ENCODE measurements around the gene OS9. TPM values are rescaled to one million over a fixed set of nuclear protein-coding genes. Genes with fewer than 3 reads are reported as not detected.
"Not testable (repeated sequence)": the region's sequence is repeated elsewhere in the genome, so short reads cannot be mapped to it uniquely, and the experiment has no call there.

Gene OS9
- total RNA-seq, 2 experiments from 2014 or later: 100 to 107 TPM

DNA sequence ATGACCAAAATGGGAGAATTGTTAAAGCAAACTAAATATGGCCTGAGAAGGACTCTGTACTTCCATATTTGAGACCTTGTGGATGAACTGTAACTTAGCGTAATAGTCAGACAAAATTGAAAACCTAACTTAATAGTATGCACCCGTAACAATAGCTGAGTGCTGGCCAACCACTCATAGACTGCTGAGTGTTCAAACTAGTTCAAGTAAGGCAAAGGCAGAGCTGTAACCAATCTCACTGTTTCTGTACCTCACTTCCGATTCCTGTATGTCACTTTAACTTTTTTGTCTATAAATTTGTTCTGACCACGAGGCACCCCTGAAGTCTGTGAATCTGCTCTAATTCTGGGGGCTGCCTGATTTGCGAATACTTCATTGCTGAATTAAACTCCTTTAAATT, 27.0 kb upstream of the OS9 start:
- CTCF ChIA-PET: no interaction called here
- H3K27ac Mint-ChIP-seq: no peak overlapping the region
- POLR2A ChIA-PET: no interaction called here
- no peak overlapping the region for H3K4me3 Mint-ChIP-seq
- ATAC-seq (no peak), DNase-seq (no peak)
- H3K36me3 Mint-ChIP-seq (ENCODE audit: low read depth): no peaks in the 10 kb centered on the region
- no peaks in the 10 kb centered on the region for H3K9me3 Mint-ChIP-seq (ENCODE audit: insufficient read depth)
- H3K27me3 Mint-ChIP-seq (ENCODE audit: low read depth): peaks cover 2% of the 10 kb centered on the region
- no peaks in the 10 kb centered on the region for H3K4me1 Mint-ChIP-seq (ENCODE audit: low read depth)

DNA sequence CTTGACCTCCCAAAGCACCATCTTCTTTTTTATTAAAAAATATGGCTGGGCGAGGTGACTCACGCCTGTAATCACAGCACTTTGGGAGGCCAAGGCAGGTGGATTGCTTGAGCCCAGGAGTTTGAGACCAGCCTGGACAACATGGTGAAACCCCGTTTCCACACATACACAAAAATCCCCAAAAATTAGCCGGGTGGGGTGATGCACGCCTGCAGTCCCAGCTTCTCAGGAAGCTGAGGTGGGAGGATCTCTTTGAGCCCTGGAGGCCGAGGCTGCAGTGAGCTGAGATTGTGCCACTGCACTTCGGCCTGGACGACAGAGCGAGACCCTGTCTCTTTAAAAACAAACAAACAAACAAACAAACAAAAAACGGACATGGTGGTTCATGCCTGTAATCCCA, 24.2 kb upstream of the OS9 start:
- H3K36me3 Mint-ChIP-seq (ENCODE audit: low read depth); H3K4me1 Mint-ChIP-seq (ENCODE audit: low read depth); POLR2A ChIA-PET; H3K27ac Mint-ChIP-seq; ATAC-seq; CTCF ChIA-PET; H3K9me3 Mint-ChIP-seq (ENCODE audit: insufficient read depth); DNase-seq; H3K4me3 Mint-ChIP-seq; H3K27me3 Mint-ChIP-seq (ENCODE audit: low read depth): not testable (repeated sequence)

DNA sequence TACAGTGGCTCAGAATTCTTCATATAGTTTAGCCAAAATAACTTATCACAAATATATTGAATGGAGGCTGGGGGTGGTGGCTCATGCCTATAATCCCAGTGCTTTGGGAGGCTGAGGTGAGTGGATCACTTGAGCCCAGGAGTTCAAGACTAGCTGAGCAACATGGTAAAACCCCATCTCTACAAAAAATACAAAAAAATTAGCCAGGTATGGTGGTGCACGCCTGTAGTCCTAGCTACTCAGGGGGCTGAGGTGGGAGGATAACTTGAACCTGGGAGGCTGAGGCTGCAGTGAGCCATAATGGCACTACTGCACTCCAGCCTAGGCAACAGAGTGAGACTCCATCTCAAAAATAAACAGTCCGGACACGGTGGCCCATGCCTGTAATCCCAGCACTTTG, 22.1 kb upstream of the OS9 start:
- CTCF ChIA-PET; POLR2A ChIA-PET; ATAC-seq; H3K4me3 Mint-ChIP-seq; H3K9me3 Mint-ChIP-seq (ENCODE audit: insufficient read depth); H3K27me3 Mint-ChIP-seq (ENCODE audit: low read depth); H3K36me3 Mint-ChIP-seq (ENCODE audit: low read depth); H3K4me1 Mint-ChIP-seq (ENCODE audit: low read depth); H3K27ac Mint-ChIP-seq; DNase-seq: not testable (repeated sequence)

DNA sequence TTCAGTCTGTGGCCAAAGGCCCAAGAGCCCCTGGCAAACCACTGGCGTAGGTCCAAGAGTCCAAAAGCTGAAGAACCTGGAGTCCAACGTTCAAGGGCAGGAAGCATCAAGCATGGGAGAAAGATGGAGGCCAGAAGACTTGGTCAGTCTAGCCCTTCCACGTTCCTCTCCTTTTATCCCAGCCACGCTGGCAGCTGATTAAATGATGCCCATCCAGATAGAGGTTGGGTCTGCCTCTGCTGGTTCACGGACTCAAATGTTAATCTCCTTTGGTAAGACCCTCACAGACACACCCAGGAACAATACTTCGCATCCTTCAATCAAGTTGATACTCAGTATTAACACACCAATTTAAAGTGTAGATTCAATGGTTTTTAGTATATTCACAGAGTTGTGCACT, 21.1 kb upstream of the OS9 start:
- Mint-ChIP-seq H3K27me3 (ENCODE audit: low read depth) (peaks cover 12% of the 10 kb centered on the region), H3K27ac (no peak overlapping the region), H3K4me1 (ENCODE audit: low read depth) (no peaks in the 10 kb centered on the region), H3K36me3 (ENCODE audit: low read depth) (no peaks in the 10 kb centered on the region), H3K4me3 (no peak overlapping the region), H3K9me3 (ENCODE audit: insufficient read depth) (no peaks in the 10 kb centered on the region)
- ATAC-seq: no peak
- POLR2A ChIA-PET: no interaction called here
- no peak for DNase-seq
- CTCF ChIA-PET: no interaction called here

DNA sequence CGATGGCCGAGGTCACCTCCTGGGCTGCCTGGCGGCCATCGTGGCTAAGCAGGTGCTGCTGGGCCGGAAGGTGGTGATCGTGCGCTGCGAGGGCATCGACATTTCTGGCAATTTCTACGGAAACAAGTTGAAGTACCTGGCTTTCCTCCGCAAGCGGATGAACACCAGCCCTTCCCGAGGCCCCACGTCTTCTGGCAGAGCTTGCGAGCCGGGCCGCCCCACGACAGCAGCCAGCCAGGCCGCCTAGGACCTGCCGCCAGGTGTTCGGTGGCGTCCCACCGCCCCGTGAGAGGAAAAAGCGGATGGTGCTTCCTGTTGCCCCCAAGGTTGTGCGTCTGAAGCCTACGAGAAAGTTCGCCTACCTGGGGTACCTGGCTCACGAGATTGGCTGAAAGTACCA, 19.2 kb upstream of the OS9 start:
- H3K36me3 Mint-ChIP-seq (ENCODE audit: low read depth): no peaks in the 10 kb centered on the region
- POLR2A ChIA-PET: no interaction called here
- H3K4me3 Mint-ChIP-seq: no peak overlapping the region
- no peak for ATAC-seq
- H3K27me3 Mint-ChIP-seq (ENCODE audit: low read depth): peaks cover 16% of the 10 kb centered on the region
- no peak overlapping the region for H3K27ac Mint-ChIP-seq
- no peaks in the 10 kb centered on the region for H3K9me3 Mint-ChIP-seq (ENCODE audit: insufficient read depth)
- CTCF ChIA-PET: no interaction called here
- no peaks in the 10 kb centered on the region for H3K4me1 Mint-ChIP-seq (ENCODE audit: low read depth)
- no peak for DNase-seq

DNA sequence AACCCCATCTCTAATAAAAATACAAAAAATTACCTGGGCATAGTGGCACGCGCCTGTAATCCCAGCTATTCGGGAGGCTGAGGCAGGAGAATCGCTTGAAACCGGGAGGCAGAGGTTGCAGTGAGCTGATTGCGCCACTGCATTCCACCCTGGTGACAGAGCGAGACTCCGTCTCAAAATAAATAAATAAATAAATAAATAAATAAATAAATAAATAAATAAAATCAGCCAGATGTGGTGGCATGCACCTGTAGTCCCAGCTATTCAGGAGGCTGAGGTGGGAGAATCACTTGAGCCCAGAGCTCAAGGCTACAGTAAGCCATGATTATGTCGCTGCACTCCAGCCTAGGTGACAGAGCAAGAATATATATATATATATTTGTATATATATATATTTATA, 16.0 kb upstream of the OS9 start:
- H3K27ac Mint-ChIP-seq; H3K9me3 Mint-ChIP-seq (ENCODE audit: insufficient read depth); H3K4me3 Mint-ChIP-seq; POLR2A ChIA-PET; H3K36me3 Mint-ChIP-seq (ENCODE audit: low read depth); ATAC-seq; DNase-seq; H3K4me1 Mint-ChIP-seq (ENCODE audit: low read depth); CTCF ChIA-PET: not testable (repeated sequence)
- peaks cover 18% of the 10 kb centered on the region for H3K27me3 Mint-ChIP-seq (ENCODE audit: low read depth)

DNA sequence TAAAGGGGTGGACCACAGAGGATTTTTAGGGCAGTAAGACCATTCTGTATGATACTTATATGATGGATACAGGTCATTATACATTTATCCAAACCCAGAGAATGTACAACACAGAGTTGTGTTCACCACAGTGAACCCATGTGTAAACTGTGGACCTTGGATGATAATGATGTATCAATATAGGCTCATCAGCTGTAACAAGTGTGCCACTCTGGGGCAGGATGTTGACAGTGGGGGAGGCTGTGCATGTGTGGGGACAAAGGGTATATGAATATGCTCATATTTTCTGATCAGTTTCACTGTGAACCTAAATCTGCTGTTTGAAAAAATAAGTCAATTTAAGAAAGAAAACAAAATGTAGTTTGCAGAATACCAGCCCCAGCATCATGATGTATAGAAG, 14.2 kb upstream of the OS9 start:
- DNase-seq (no peak), ATAC-seq (no peak)
- Mint-ChIP-seq H3K9me3 (ENCODE audit: insufficient read depth) (no peaks in the 10 kb centered on the region), H3K36me3 (ENCODE audit: low read depth) (no peaks in the 10 kb centered on the region), H3K27me3 (ENCODE audit: low read depth) (peaks cover 23% of the 10 kb centered on the region), H3K4me3 (no peak overlapping the region), H3K4me1 (ENCODE audit: low read depth) (no peaks in the 10 kb centered on the region), H3K27ac (no peak overlapping the region)
- POLR2A ChIA-PET: no interaction called here
- CTCF ChIA-PET: interaction anchor here (1.1 kb wide), 1 partner anchor 13 kb away, joined by 3 read pairs; no protein-coding TSS in a partner anchor

DNA sequence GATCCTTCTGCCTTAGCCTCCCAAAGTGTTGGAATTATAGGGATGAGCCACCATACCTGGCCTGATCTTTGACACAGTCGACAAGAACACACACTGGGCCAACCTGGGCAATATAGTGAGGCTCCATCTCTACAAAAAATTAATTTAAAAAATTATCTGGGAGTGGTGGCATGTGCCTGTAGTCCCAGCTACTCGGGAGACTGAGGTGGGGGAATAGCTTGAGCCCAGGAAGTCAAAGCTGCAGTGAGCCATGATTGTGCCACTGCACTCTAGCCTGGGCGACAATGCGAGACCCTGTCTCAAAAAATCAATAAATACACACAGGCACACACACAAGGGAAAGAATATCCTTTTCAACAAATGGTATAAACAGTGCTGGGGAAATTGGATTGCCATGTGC, 6.1 kb upstream of the OS9 start:
- H3K4me1 Mint-ChIP-seq (ENCODE audit: low read depth): no peaks in the 10 kb centered on the region
- no peaks in the 10 kb centered on the region for H3K9me3 Mint-ChIP-seq (ENCODE audit: insufficient read depth)
- H3K36me3 Mint-ChIP-seq (ENCODE audit: low read depth): no peaks in the 10 kb centered on the region
- DNase-seq: no peak
- POLR2A ChIA-PET: no interaction called here
- CTCF ChIA-PET: no interaction called here
- H3K27me3 Mint-ChIP-seq (ENCODE audit: low read depth): peaks cover 40% of the 10 kb centered on the region
- no peak overlapping the region for H3K27ac Mint-ChIP-seq
- H3K4me3 Mint-ChIP-seq: no peak overlapping the region
- no peak for ATAC-seq

DNA sequence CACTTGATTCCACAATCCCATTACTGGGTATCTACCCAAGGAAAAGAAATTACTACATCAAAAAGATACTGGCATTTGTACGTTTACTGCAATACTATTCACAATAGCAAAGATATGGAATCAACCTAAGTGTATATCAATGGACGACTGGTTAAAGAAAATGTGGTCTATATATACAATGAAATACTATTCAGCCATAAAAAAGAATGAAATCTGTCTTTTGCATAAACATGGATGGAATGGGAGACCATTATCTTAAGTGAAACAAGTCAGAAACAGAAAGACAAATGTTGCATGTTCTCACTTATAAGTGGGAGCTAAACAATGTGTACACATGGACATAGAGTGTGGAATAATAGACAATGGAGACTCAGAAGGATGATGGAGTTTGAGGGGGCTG, 5.0 kb upstream of the OS9 start:
- no peaks in the 10 kb centered on the region for H3K9me3 Mint-ChIP-seq (ENCODE audit: insufficient read depth)
- H3K27me3 Mint-ChIP-seq (ENCODE audit: low read depth): peaks cover 39% of the 10 kb centered on the region
- no peaks in the 10 kb centered on the region for H3K4me1 Mint-ChIP-seq (ENCODE audit: low read depth)
- no peak for ATAC-seq
- H3K27ac Mint-ChIP-seq: no peak overlapping the region
- no peak overlapping the region for H3K4me3 Mint-ChIP-seq
- CTCF ChIA-PET: no interaction called here
- POLR2A ChIA-PET: no interaction called here
- H3K36me3 Mint-ChIP-seq (ENCODE audit: low read depth): no peaks in the 10 kb centered on the region
- DNase-seq: no peak

DNA sequence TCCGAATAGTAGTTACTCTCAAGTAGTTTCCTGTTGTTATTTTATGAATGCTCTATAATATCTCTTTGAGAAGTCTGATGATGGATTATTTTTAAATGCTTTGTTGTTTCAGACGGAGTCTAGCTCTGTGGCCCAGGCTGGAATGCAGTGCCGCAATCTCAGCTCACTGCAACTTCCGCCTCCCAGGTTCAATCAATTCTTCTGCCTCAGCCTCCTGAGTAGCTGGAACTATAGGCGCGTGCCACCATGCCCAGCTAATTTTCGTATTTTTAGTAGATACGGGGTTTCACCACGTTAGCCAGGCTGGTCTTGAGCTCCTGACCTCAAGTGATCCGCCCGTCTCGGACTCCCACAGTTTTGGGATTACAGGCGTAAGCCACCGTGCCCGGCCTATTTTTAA, 1.4 kb upstream of the OS9 start:
- ChIA-PET POLR2A (interaction anchor here (1.2 kb wide), 1 partner anchor 93 kb away, joined by 3 read pairs; no protein-coding TSS in a partner anchor), CTCF (interaction anchor here (0.8 to 3.2 kb wide), 10 partner anchors 10 to 234 kb away, joined by 3 to 12 read pairs (median 4); partner anchors contain the start of gene GLI1)
- Mint-ChIP-seq H3K27ac (no peak overlapping the region), H3K27me3 (ENCODE audit: low read depth) (peaks cover 20% of the 10 kb centered on the region), H3K4me3 (no peak overlapping the region), H3K9me3 (ENCODE audit: insufficient read depth) (no peaks in the 10 kb centered on the region), H3K4me1 (ENCODE audit: low read depth) (peaks cover 2% of the 10 kb centered on the region), H3K36me3 (ENCODE audit: low read depth) (peaks cover 17% of the 10 kb centered on the region)
- ATAC-seq (no peak), DNase-seq (no peak)

DNA sequence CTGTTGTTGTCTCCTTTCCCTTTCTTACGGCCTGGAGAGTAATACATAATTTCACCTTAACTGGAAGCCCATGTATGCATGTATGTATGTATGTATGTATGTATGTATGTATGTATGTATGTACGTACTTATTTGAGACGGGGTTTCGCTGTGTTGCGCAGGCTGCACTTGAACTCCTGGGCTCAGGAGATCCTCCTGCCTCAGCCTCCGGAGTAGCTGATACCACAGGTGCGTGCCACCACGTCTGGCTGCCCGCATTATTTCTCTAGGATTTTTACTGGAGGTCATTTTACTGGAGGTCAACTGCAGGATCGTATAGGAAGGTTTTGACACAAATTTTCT, 644 bp upstream of the OS9 start:
- CTCF ChIA-PET: interaction anchor here (0.8 to 3.2 kb wide), 10 partner anchors 10 to 234 kb away, joined by 3 to 12 read pairs (median 4); partner anchors contain the start of gene GLI1

DNA sequence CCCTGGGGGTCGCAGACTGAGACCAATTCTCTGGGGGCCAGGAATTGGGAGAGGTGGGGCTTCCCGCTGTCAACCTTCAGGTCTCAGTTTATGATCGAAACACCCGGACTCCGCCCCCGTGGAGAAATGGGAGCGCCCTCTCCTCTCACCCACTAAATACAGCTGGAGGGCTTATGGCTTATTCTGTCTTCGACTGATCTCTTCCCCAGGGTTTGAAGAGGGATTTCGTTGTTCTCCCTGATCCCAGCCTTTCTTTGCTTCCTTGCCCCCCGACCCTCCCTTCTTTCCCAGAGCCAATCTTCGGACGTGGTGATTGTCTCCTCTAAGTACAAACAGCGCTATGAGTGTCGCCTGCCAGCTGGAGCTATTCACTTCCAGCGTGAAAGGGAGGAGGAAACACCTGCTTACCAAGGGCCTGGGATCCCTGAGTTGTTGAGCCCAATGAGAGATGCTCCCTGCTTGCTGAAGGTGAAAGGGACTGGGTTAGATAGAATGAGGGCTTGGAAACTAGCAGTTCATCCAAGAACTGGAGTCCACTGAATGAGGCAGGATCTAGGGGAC, 607 bp downstream of the OS9 start:
- H3K27ac Mint-ChIP-seq: no peak overlapping the region
- POLR2A ChIA-PET: interaction anchor here (0.7 to 1.8 kb wide), 5 partner anchors 9 to 47 kb away, joined by 3 to 4 read pairs (median 3); no protein-coding TSS in a partner anchor
- DNase-seq (peak; percentile 41), ATAC-seq (peak; percentile 5)
- H3K27me3 Mint-ChIP-seq (ENCODE audit: low read depth): peaks cover 8% of the 10 kb centered on the region
- H3K36me3 Mint-ChIP-seq (ENCODE audit: low read depth): peaks cover 27% of the 10 kb centered on the region
- no peak overlapping the region for H3K4me3 Mint-ChIP-seq
- H3K9me3 Mint-ChIP-seq (ENCODE audit: insufficient read depth): no peaks in the 10 kb centered on the region
- CTCF ChIA-PET: interaction anchor here (0.9 to 3.2 kb wide), 4 partner anchors 18 to 112 kb away, joined by 3 to 12 read pairs (median 4); no protein-coding TSS in a partner anchor
- peaks cover 2% of the 10 kb centered on the region for H3K4me1 Mint-ChIP-seq (ENCODE audit: low read depth)

More for the DNA sequence above, 644 bp upstream of the OS9 start:
- POLR2A ChIA-PET: interaction anchor here (0.8 to 1.8 kb wide), 4 partner anchors 28 to 94 kb away, joined by 3 to 4 read pairs (median 3); no protein-coding TSS in a partner anchor
- H3K9me3 Mint-ChIP-seq (ENCODE audit: insufficient read depth): no peaks in the 10 kb centered on the region
- DNase-seq (no peak), ATAC-seq (no peak)
- H3K4me3 Mint-ChIP-seq: no peak overlapping the region
- H3K27me3 Mint-ChIP-seq (ENCODE audit: low read depth): peaks cover 17% of the 10 kb centered on the region
- peaks cover 17% of the 10 kb centered on the region for H3K36me3 Mint-ChIP-seq (ENCODE audit: low read depth)
- no peak overlapping the region for H3K27ac Mint-ChIP-seq
- H3K4me1 Mint-ChIP-seq (ENCODE audit: low read depth): peaks cover 2% of the 10 kb centered on the region

All from activated CD8-positive, alpha-beta T cell treated with anti-CD3 and anti-CD28 coated beads, Interleukin-2, amount 10 ng/mL, durations not matched to agents 7 days and 5 days (primary cell).